ENCODE measurements around the gene MAST1. TPM values are rescaled to one million over a fixed set of nuclear protein-coding genes. Genes with fewer than 3 reads are reported as not detected.

Gene MAST1
- total RNA-seq, 4 donors from 2014 or later = 0.50 to 0.91 (median 0.76) TPM

GRCh38 chr19:12922959-12923358 is 84.6 kb downstream of the MAST1 start:
- TF ChIP-seq POLR2AphosphoS5 (IDR thresholded peaks at IDR 0.05) (no peak), EP300 (IDR thresholded peaks at IDR 0.05) (no peak), POLR2A (IDR thresholded peaks at IDR 0.05; ENCODE audit: low read depth) (no peak)
- TF ChIP-seq, protein P1, sequence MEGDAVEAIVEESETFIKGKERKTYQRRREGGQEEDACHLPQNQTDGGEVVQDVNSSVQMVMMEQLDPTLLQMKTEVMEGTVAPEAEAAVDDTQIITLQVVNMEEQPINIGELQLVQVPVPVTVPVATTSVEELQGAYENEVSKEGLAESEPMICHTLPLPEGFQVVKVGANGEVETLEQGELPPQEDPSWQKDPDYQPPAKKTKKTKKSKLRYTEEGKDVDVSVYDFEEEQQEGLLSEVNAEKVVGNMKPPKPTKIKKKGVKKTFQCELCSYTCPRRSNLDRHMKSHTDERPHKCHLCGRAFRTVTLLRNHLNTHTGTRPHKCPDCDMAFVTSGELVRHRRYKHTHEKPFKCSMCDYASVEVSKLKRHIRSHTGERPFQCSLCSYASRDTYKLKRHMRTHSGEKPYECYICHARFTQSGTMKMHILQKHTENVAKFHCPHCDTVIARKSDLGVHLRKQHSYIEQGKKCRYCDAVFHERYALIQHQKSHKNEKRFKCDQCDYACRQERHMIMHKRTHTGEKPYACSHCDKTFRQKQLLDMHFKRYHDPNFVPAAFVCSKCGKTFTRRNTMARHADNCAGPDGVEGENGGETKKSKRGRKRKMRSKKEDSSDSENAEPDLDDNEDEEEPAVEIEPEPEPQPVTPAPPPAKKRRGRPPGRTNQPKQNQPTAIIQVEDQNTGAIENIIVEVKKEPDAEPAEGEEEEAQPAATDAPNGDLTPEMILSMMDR (IDR thresholded peaks at IDR 0.05) = no peak
- intact Hi-C loops (cut with DNase I) = no loop called here
- Histone ChIP-seq H3K27ac (replicated peaks in 1 of 4) (no peak overlapping the region), H3K4me1 (peaks cover 5 to 13% (median 10%) of the 10 kb centered on the region in 4 donors), H3K4me3 (no peak overlapping the region), H3K36me3 (peaks cover 52 to 60% (median 59%) of the 10 kb centered on the region in 4 donors), H3K27me3 (no peaks in the 10 kb centered on the region), H3K9me3 (no peaks in the 10 kb centered on the region)
- no peak for DNase-seq (ENCODE audit: extremely low spot score)
- WGBS = 97% methylated on average over 4 of the region's 4 CpGs

Small RNAs within 50 kb of the gene (small RNA-seq; reads per million reads assigned to genes)
- gene MIR5695 = 0 to 0.74 (median 0.17) reads per million in 3 donors
- 0 reads per million in 3 donors for gene MIR6794

Other genes starting within 250 kb of the MAST1 start
- 1 to 10 TPM; 3.3 to 6.7 (median 5.3) TPM for gene ZNF490, start 227.7 kb upstream of the MAST1 start, total RNA-seq
- gene ZNF791, start 227.6 kb upstream of the MAST1 start, total RNA-seq = 10 to 100 TPM; 14.0 to 21.6 (median 17.3) TPM
- gene MAN2B1, start 171.8 kb upstream of the MAST1 start, total RNA-seq = 10 to 100 TPM; 65.7 to 80.8 (median 68.9) TPM
- 10 to 100 TPM in 3 of 4 donors, 1 to 10 TPM in 1; 10.0 to 19.7 (median 13.9) TPM for gene WDR83, start 171.7 kb upstream of the MAST1 start, total RNA-seq
- 10 to 100 TPM; 74.3 to 92.3 (median 85.0) TPM for gene DHPS, start 156.6 kb upstream of the MAST1 start, total RNA-seq
- not detected for gene GNG14, start 150.5 kb upstream of the MAST1 start, total RNA-seq
- 10 to 100 TPM in 1 of 4 donors, 1 to 10 TPM in 3; 4.3 to 10.6 (median 7.5) TPM for gene FBXW9, start 141.9 kb upstream of the MAST1 start, total RNA-seq
- gene TNPO2, start 114.6 kb upstream of the MAST1 start, total RNA-seq = 10 to 100 TPM; 42.8 to 71.9 (median 62.8) TPM
- gene TRIR, start 103.8 kb upstream of the MAST1 start, total RNA-seq = 100 to 1,000 TPM; 382 to 470 (median 431) TPM
- 10 to 100 TPM; 46.9 to 63.5 (median 51.3) TPM for gene GET3, start 101.0 kb upstream of the MAST1 start, total RNA-seq
- not detected for gene BEST2, start 86.7 kb upstream of the MAST1 start, total RNA-seq
- 10 to 100 TPM in 3 of 4 donors, 1 to 10 TPM in 1; 7.1 to 17.0 (median 12.6) TPM for gene HOOK2, start 63.0 kb upstream of the MAST1 start, total RNA-seq
- 1,000 to 10,000 TPM in 1 of 4 donors, 100 to 1,000 TPM in 2, 10 to 100 TPM in 1; 82.2 to 1,609 (median 182) TPM for gene JUNB, start 47.0 kb upstream of the MAST1 start, total RNA-seq
- 100 to 1,000 TPM; 236 to 275 (median 250) TPM for gene PRDX2, start 36.7 kb upstream of the MAST1 start, total RNA-seq
- gene THSD8, start 36.4 kb upstream of the MAST1 start, total RNA-seq = under 1 TPM in 1 of 4 donors, not detected in 3; 0.65 TPM
- 1 to 10 TPM; 2.7 to 6.6 (median 4.2) TPM for gene RNASEH2A, start 31.9 kb upstream of the MAST1 start, total RNA-seq
- under 1 TPM in 2 of 4 donors, not detected in 2; 0.52 to 0.83 TPM for gene RTBDN, start 3.9 kb upstream of the MAST1 start, total RNA-seq
- gene DNASE2, start 42.9 kb downstream of the MAST1 start, total RNA-seq = 10 to 100 TPM; 26.6 to 37.4 (median 31.2) TPM
- not detected for gene KLF1, start 48.7 kb downstream of the MAST1 start, total RNA-seq
- 10 to 100 TPM; 36.1 to 63.6 (median 52.9) TPM for gene GCDH, start 52.6 kb downstream of the MAST1 start, total RNA-seq
- gene SYCE2, start 80.8 kb downstream of the MAST1 start, total RNA-seq = under 1 TPM in 1 of 4 donors, not detected in 3; 0.97 TPM
- 10 to 100 TPM; 21.6 to 49.2 (median 35.8) TPM for gene FARSA, start 95.2 kb downstream of the MAST1 start, total RNA-seq
- 100 to 1,000 TPM; 200 to 300 (median 270) TPM for gene CALR, start 100.1 kb downstream of the MAST1 start, total RNA-seq
- gene RAD23A, start 107.3 kb downstream of the MAST1 start, total RNA-seq = 100 to 1,000 TPM; 138 to 218 (median 181) TPM
- 10 to 100 TPM; 33.0 to 60.1 (median 49.3) TPM for gene GADD45GIP1, start 118.7 kb downstream of the MAST1 start, total RNA-seq
- gene DAND5, start 131.1 kb downstream of the MAST1 start, total RNA-seq = under 1 TPM in 3 of 4 donors, not detected in 1; 0.19 to 0.83 (median 0.29) TPM
- 100 to 1,000 TPM in 1 of 4 donors, 10 to 100 TPM in 3; 56.0 to 154 (median 79.4) TPM for gene NFIX, start 157.0 kb downstream of the MAST1 start, total RNA-seq